OCI-LY1 (cell line): ENCODE results near the gene OLFML1.

ENCODE experiments used
- H2AFZ ChIP-seq: fragments of 200-600 bp; sonication (generic), shearing (Covaris generic); 2 replicates; pipeline ENCODE4 v1.6.0; 2014; ENCODE audit warnings: antibody characterized with exemption, mild to moderate bottlenecking, low read length
- H3F3A ChIP-seq: fragments of 200-600 bp; sonication (generic), shearing (Covaris generic); 2 replicates; pipeline ENCODE4 v1.6.0; 2014; ENCODE audit warnings: mild to moderate bottlenecking, antibody characterized with exemption, low read length, moderate library complexity; ENCODE audit not compliant: insufficient read depth
- H3K27ac ChIP-seq: fragments of 200-600 bp; sonication (generic); 2 replicates; pipeline ENCODE4 v1.5.1; 2014; ENCODE audit warnings: low read length, mixed run types, mild to moderate bottlenecking, low read depth; ENCODE audit not compliant: poor library complexity, severe bottlenecking
- H3K27me3 ChIP-seq: fragments of 200-600 bp; sonication (generic); 2 replicates; pipeline ENCODE4 v1.6.0; 2014; ENCODE audit warnings: antibody characterized with exemption, mild to moderate bottlenecking, low read length, moderate library complexity; ENCODE audit not compliant: insufficient read depth
- H3K36me3 ChIP-seq: fragments of 200-600 bp; sonication (generic); 2 replicates; pipeline ENCODE4 v1.6.1; 2014; ENCODE audit warnings: mild to moderate bottlenecking, antibody characterized with exemption, low read length, moderate library complexity, mixed read lengths; ENCODE audit not compliant: insufficient read depth
- H3K4me1 ChIP-seq: fragments of 200-600 bp; sonication (generic); 2 replicates; pipeline ENCODE4 v1.5.1; 2014; ENCODE audit warnings: mild to moderate bottlenecking, low read length, moderate library complexity; ENCODE audit not compliant: insufficient read depth, severe bottlenecking
- H3K4me2 ChIP-seq: fragments of 200-600 bp; sonication (generic), shearing (Covaris generic); 2 replicates; pipeline ENCODE4 v1.6.1; 2014; ENCODE audit warnings: low read length
- H3K4me3 ChIP-seq: fragments of 200-600 bp; sonication (generic); 2 replicates; pipeline ENCODE4 v1.5.1; 2014; ENCODE audit warnings: low read length, low read depth, mild to moderate bottlenecking, mixed read lengths; ENCODE audit not compliant: poor library complexity, severe bottlenecking
- H3K79me2 ChIP-seq: fragments of 200-600 bp; shearing (Covaris generic); 2 replicates; pipeline ENCODE4 v1.6.1; 2016; ENCODE audit warnings: mixed run types, low read length, mixed read lengths; ENCODE audit not compliant: insufficient read depth
- H3K9ac ChIP-seq: fragments of 200-600 bp; sonication (generic), shearing (Covaris generic); 2 replicates; pipeline ENCODE4 v1.6.1; 2014; ENCODE audit warnings: mild to moderate bottlenecking, low read length, mixed read lengths
- H3K9me2 ChIP-seq: fragments of 200-600 bp; sonication (generic), shearing (Covaris generic); 2 replicates; pipeline ENCODE4 v1.6.1; 2014; ENCODE audit warnings: low read depth, mild to moderate bottlenecking, low read length, mixed read lengths
- H3K9me3 ChIP-seq: fragments of 200-600 bp; shearing (Covaris generic); 2 replicates; pipeline ENCODE4 v1.6.1; 2014; ENCODE audit warnings: low read length, mixed read lengths
- H4K20me1 ChIP-seq: fragments of 200-600 bp; sonication (generic), shearing (Covaris generic); 2 replicates; pipeline ENCODE4 v1.6.0; 2016; ENCODE audit warnings: mild to moderate bottlenecking, low read length; ENCODE audit not compliant: insufficient read depth
- EZH2 ChIP-seq: fragments of 200-600 bp; sonication (generic), shearing (Covaris generic); IDR thresholded peaks from 2 replicates; pipeline ENCODE4 v1.8.0; 2017; ENCODE audit warnings: borderline replicate concordance, mixed run types, mild to moderate bottlenecking, antibody characterized with exemption, low read length, moderate library complexity, mixed read lengths
- TF ChIP-seq, protein P1 (sequence below): fragments of 200-600 bp; sonication (generic), shearing (Covaris generic); IDR thresholded peaks from 2 replicates; pipeline ENCODE4 v1.5.1; 2017; ENCODE audit warnings: mild to moderate bottlenecking, antibody characterized with exemption, low read length, moderate library complexity, mixed read lengths

OLFML1 gene

DNA sequence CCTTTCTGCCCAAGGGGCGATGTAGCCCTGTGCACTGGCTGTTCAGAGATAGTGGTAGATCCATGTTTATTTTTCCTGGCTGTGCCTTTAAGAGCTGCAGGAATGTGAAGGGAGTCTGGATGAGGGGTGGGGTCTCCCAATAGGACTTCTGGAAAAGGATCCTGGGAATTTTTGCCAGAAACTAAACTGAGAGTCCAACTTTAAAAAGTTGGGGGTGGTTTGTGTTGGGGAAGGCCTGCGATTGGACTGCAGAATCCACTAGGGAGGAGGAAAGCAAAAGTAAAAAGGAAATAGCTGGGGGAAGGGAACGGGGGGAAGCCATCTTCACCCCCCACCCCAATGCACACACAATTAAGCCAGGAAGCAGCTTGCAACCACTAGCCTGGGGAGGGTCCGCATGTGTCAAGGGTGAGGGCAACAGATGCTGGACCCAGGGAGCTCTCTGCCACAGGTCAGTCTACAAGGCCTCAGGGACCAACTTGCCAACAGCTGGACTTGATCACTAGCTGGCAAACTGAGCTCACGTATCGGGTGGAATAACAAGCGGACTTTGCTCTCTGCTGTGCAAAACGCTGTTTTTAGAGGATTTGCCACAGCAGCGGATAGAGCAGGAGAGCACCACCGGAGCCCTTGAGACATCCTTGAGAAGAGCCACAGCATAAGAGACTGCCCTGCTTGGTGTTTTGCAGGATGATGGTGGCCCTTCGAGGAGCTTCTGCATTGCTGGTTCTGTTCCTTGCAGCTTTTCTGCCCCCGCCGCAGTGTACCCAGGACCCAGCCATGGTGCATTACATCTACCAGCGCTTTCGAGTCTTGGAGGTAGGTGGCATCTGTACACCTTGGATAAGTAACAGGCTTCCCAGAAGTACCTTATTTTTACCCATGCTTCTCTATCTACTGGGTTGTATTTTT, at the start of gene OLFML1:
OLFML1 (plus strand) TSS at position 321 of the 912 bp plus-strand sequence; CDS start at position 691, 370 bp downstream.
- Histone ChIP-seq H3K4me1 (no peaks in the 10 kb centered on the region), H3K27ac (no peak within 1 kb of the TSS), H4K20me1 (no peaks in the 10 kb centered on the region), H3K9me3 (no peaks in the 10 kb centered on the region), H3K4me3 (no peak within 1 kb of the TSS), H3K36me3 (no peaks in the 10 kb centered on the region), H3K79me2 (no peaks in the 10 kb centered on the region), H3K27me3 (no peaks in the 10 kb centered on the region; the same call in 1 of the 2 replicates), H3K4me2 (no peak within 1 kb of the TSS), H2AFZ (no peak within 1 kb of the TSS), H3K9me2 (no peaks in the 10 kb centered on the region), H3F3A (no peaks in the 10 kb centered on the region), H3K9ac (no peak within 1 kb of the TSS)
- TF ChIP-seq EZH2: no peak
- TF ChIP-seq, protein P1, sequence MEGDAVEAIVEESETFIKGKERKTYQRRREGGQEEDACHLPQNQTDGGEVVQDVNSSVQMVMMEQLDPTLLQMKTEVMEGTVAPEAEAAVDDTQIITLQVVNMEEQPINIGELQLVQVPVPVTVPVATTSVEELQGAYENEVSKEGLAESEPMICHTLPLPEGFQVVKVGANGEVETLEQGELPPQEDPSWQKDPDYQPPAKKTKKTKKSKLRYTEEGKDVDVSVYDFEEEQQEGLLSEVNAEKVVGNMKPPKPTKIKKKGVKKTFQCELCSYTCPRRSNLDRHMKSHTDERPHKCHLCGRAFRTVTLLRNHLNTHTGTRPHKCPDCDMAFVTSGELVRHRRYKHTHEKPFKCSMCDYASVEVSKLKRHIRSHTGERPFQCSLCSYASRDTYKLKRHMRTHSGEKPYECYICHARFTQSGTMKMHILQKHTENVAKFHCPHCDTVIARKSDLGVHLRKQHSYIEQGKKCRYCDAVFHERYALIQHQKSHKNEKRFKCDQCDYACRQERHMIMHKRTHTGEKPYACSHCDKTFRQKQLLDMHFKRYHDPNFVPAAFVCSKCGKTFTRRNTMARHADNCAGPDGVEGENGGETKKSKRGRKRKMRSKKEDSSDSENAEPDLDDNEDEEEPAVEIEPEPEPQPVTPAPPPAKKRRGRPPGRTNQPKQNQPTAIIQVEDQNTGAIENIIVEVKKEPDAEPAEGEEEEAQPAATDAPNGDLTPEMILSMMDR: no peak

DNA sequence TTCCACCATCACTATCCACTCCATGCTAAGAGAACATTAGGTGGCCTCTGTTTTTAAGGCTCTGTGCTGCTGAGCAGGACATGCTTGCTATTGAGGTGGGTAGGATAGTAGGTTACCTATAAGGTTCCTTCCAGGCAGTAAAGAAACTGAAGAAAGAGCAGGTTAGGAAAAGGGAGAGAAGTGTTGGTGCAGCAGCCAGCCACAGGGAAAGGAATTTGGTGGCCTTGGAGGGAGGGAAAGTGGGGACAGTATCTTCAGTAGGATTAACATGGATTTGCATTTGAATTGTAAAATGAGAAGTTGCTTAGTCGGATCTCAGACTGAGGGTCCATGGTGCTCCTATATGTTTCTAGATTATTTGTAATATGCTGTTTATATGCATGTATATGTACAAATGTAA, 49.2 kb upstream of the OLFML1 start:
- TF ChIP-seq EZH2: no peak
- TF ChIP-seq, protein P1: no peak
- Histone ChIP-seq H3K4me1 (peaks cover 14% of the 10 kb centered on the region), H4K20me1 (no peaks in the 10 kb centered on the region), H3K27me3 (no peaks in the 10 kb centered on the region), H3F3A (no peaks in the 10 kb centered on the region), H3K36me3 (no peaks in the 10 kb centered on the region), H3K9ac (no peak overlapping the region), H2AFZ (peak overlapping the region; percentile 62; the same call in 1 of the 2 replicates), H3K4me3 (peak overlapping the region; percentile 5), H3K4me2 (peak overlapping the region; percentile 21; the same call in 1 of the 2 replicates), H3K27ac (no peak overlapping the region), H3K79me2 (no peaks in the 10 kb centered on the region), H3K9me2 (no peaks in the 10 kb centered on the region), H3K9me3 (no peaks in the 10 kb centered on the region)

DNA sequence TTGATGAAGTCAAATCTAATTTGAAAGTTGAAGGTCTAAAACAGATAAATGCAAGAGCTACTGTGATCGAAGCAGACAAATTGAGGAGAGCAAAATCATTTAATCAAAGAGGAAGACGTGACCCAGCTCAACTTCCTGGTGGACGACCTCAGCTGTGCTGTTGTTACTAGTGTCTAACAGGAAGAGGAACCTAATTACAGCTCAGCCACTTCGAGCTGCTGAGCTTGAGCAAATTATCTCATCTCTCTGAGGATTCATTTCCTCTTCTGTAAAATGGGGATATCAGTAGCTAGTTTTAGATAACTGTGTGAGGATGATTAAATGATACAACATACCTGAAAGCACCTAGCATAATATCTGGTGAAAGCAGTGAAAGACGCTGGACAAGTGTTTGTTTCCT, 48.6 kb upstream of the OLFML1 start:
- Histone ChIP-seq H3K4me3 (peak overlapping the region; percentile 5), H3K4me1 (peaks cover 14% of the 10 kb centered on the region), H3K9me2 (no peaks in the 10 kb centered on the region), H3F3A (no peaks in the 10 kb centered on the region), H3K27me3 (no peaks in the 10 kb centered on the region), H3K27ac (no peak overlapping the region), H3K4me2 (peak overlapping the region; percentile 21; the same call in 1 of the 2 replicates), H3K36me3 (no peaks in the 10 kb centered on the region), H3K9me3 (no peaks in the 10 kb centered on the region), H3K9ac (no peak overlapping the region), H2AFZ (peak overlapping the region; percentile 62; the same call in 1 of the 2 replicates), H3K79me2 (no peaks in the 10 kb centered on the region), H4K20me1 (no peaks in the 10 kb centered on the region)
- TF ChIP-seq, protein P1: no peak
- TF ChIP-seq EZH2: no peak
